PFSK-1 (cell line): Measurements from ENCODE around the gene CDYL.

Experiments used
- POLR2AphosphoS5 ChIP-seq: IDR thresholded peaks from 2 replicates; pipeline ENCODE4 v1.6.1; 2012; ENCODE audit warnings: low read depth, mild to moderate bottlenecking, control low read depth, low read length, moderate library complexity
- SIN3A ChIP-seq: IDR thresholded peaks from 2 replicates; pipeline ENCODE4 v1.6.1; 2012; ENCODE audit warnings: mild to moderate bottlenecking, low read length, moderate library complexity, borderline replicate concordance; ENCODE audit not compliant: insufficient read depth
- TAF1 ChIP-seq: IDR thresholded peaks from 2 replicates; pipeline ENCODE4 v1.6.1; 2012; ENCODE audit warnings: low read length, control low read depth, borderline replicate concordance; ENCODE audit not compliant: insufficient read depth

GRCh38 chr6:4801491-4802110 lies 25.4 kb downstream of the CDYL start:
- TF ChIP-seq TAF1 (no peak), POLR2AphosphoS5 (no peak), SIN3A (no peak)
